ENCODE data around the gene MLC1. TPM values are rescaled to one million over a fixed set of nuclear protein-coding genes. Genes with fewer than 3 reads are reported as not detected.

The MLC1 gene
- total and polyA plus RNA-seq, 10 of the 15 experiments (the other 5 are each of a cell fraction or from before 2014, with no cell fraction given), result 0.03 to 0.15 (median 0.07) TPM; not detected in 7

DNA sequence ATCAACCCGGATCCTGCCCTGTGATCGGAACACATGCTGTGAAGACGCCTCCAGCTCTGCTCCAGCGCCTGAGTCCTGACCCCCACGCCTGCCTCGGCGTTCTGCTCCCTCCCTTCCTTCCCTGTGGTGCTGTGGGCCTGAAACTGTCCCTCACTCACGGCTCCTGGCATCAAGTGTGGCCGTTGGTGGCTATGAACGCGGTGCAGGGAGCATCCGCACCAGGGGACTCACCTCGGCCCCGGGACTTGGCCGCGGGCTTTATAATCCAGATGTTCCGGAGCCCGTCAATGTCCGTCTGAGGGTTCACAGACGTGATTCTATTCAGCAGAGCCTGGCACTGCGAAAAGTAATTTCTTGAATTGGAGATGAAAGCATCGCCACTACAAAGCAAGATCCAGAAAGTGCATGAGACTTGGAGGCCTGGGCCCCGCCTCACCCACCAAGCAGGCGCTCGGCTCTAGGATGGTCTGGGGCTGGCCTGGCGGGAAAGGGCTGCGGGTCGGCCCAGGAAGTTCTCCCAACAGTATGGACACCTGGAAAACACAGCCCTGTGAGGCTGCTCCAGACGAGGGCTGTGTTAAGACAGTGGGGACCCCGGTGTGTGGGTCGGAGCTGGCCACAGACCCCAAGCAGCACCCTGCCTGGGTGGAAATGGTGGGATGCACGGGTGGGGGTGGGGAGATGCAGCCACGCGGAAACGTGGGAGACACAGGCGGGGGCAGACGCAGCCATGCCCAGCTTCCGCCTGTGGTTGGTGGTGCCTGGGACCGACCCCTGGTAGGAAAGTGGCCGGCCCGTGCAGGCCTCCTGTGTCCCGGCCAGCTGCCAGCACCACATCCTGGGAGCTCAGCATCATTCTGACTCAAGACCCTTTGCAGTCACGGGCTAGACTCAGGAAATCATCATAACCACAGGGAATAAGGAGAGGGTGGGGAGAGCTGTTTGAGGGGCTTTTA, 50.8 kb downstream of the MLC1 start (continued):
- TF ChIP-seq STAT1 (conservative IDR thresholded peaks at IDR 0.05) (no peak), ZSCAN29 (IDR thresholded peaks at IDR 0.05) (no peak), SREBF2 (IDR thresholded peaks at IDR 0.05; ENCODE audit: low read length) (no peak), TCF3 (IDR thresholded peaks at IDR 0.05; ENCODE audit: borderline replicate concordance, insufficient read depth, low read depth, low read length) (0 out of 2 replicates have a peak, but pooled peaks have one; percentile 18), KDM1A (IDR thresholded peaks at IDR 0.05; ENCODE audit: borderline replicate concordance) (no peak), RFX5 (IDR thresholded peaks at IDR 0.05; ENCODE audit: low read depth, low read length) (no peak), ZNF622 (IDR thresholded peaks at IDR 0.05) (no peak), ELK1 (IDR thresholded peaks at IDR 0.05; ENCODE audit: low read depth, low read length) (no peak), ZNF217 (IDR thresholded peaks at IDR 0.05) (no peak), NR2C2 (IDR thresholded peaks at IDR 0.05; ENCODE audit: borderline replicate concordance, control insufficient read depth, insufficient read length, low read depth) (no peak), TCF12 (IDR thresholded peaks at IDR 0.05; ENCODE audit: low read depth, low read length) (0 out of 2 replicates have a peak, but pooled peaks have one; percentile 56), SREBF1 (IDR thresholded peaks at IDR 0.05; ENCODE audit: low read length) (no peak), NR2C1 (IDR thresholded peaks at IDR 0.05) (no peak), MYB (IDR thresholded peaks at IDR 0.05; ENCODE audit: borderline replicate concordance, low read depth, low read length) (no peak), EED (IDR thresholded peaks at IDR 0.05; ENCODE audit: low read depth) (0 out of 2 replicates have a peak, but pooled peaks have one; percentile 16), HDAC6 (IDR thresholded peaks at IDR 0.05; ENCODE audit: unreplicated experiment) (no peak), RB1 (IDR thresholded peaks at IDR 0.05; ENCODE audit: borderline replicate concordance) (no peak), NFIC (IDR thresholded peaks at IDR 0.05; ENCODE audit: low read depth, low read length) (no peak)

Data from GM12878 (cell line).